H9 (cell line): ENCODE measurements around the gene UBN2. TPM values are rescaled to one million over a fixed set of nuclear protein-coding genes. Genes with fewer than 3 reads are reported as not detected.

Source experiments
- DNase-seq: peaks from one replicate; pipeline ENCODE4 v3.0.0-alpha.2; 2017
- H2AFZ ChIP-seq: one replicate; pipeline ENCODE4 v1.6.1; 2013; ENCODE audit warnings: mild to moderate bottlenecking, low read length, control low read depth, moderate library complexity
- H2AK5ac ChIP-seq: 2 replicates; pipeline ENCODE4 v1.6.1; 2013; ENCODE audit warnings: low read length, control low read depth, mixed read lengths; ENCODE audit not compliant: insufficient read length
- H2BK120ac ChIP-seq: one replicate; pipeline ENCODE4 v1.6.1; 2013; ENCODE audit warnings: low read depth, mild to moderate bottlenecking, low read length, control low read depth, inconsistent platforms; ENCODE audit not compliant: poor library complexity, severe bottlenecking
- H2BK12ac ChIP-seq: 2 replicates; pipeline ENCODE4 v1.6.1; 2013; ENCODE audit warnings: low read length, control low read depth, mixed read lengths, low read depth; ENCODE audit not compliant: insufficient read length
- H2BK15ac ChIP-seq: 2 replicates; pipeline ENCODE4 v1.6.1; 2013; ENCODE audit warnings: low read depth, low read length, control low read depth
- H2BK20ac ChIP-seq: one replicate; pipeline ENCODE4 v1.6.1; 2013; ENCODE audit warnings: low read depth, mild to moderate bottlenecking, low read length, control low read depth, inconsistent platforms; ENCODE audit not compliant: poor library complexity, severe bottlenecking
- H2BK5ac ChIP-seq: 2 replicates; pipeline ENCODE4 v1.6.1; 2013; ENCODE audit warnings: low read length, control low read depth, mixed read lengths; ENCODE audit not compliant: insufficient read length
- H3K14ac ChIP-seq: 2 replicates; pipeline ENCODE4 v1.6.1; 2013; ENCODE audit warnings: low read length, control low read depth; ENCODE audit not compliant: insufficient read depth
- H3K18ac ChIP-seq: 2 replicates; pipeline ENCODE4 v1.6.1; 2013; ENCODE audit warnings: low read depth, mild to moderate bottlenecking, mixed read lengths, low read length, control low read depth; ENCODE audit not compliant: insufficient read length
- H3K23ac ChIP-seq: 2 replicates; pipeline ENCODE4 v1.6.1; 2013; ENCODE audit warnings: low read length, control low read depth, mixed read lengths, low read depth; ENCODE audit not compliant: insufficient read length
- H3K23me2 ChIP-seq: 2 replicates; pipeline ENCODE4 v1.6.1; 2013; ENCODE audit warnings: low read depth, mild to moderate bottlenecking, mixed read lengths, low read length, control low read depth; ENCODE audit not compliant: insufficient read length, poor library complexity, severe bottlenecking
- H3K27ac ChIP-seq: 2 replicates; pipeline ENCODE4 v1.5.1; 2013; ENCODE audit warnings: low read length, control low read depth, mixed read lengths, low read depth; ENCODE audit not compliant: insufficient read length
- H3K27me3 ChIP-seq: 2 replicates; pipeline ENCODE4 v1.6.1; 2013; ENCODE audit warnings: low read length, control low read depth, inconsistent platforms; ENCODE audit not compliant: insufficient read depth
- H3K4ac ChIP-seq: 2 replicates; pipeline ENCODE4 v1.6.1; 2013; ENCODE audit warnings: low read depth, mild to moderate bottlenecking, control low read depth, inconsistent platforms, low read length, moderate library complexity
- H3K4me1 ChIP-seq: 2 replicates; pipeline ENCODE4 v1.6.1; 2013; ENCODE audit warnings: low read length, control low read depth, inconsistent platforms; ENCODE audit not compliant: insufficient read depth
- H3K4me2 ChIP-seq: 2 replicates; pipeline ENCODE4 v1.6.1; 2013; ENCODE audit warnings: low read length, control low read depth, mixed read lengths; ENCODE audit not compliant: insufficient read length, insufficient read depth
- H3K56ac ChIP-seq: 2 replicates; pipeline ENCODE4 v1.6.1; 2013; ENCODE audit warnings: low read depth, mild to moderate bottlenecking, mixed read lengths, low read length, control low read depth; ENCODE audit not compliant: insufficient read length
- H3K79me1 ChIP-seq: 2 replicates; pipeline ENCODE4 v1.6.1; 2013; ENCODE audit warnings: low read depth, mild to moderate bottlenecking, moderate library complexity, low read length, control low read depth, inconsistent platforms; ENCODE audit not compliant: insufficient read depth, poor library complexity, severe bottlenecking
- H3K79me2 ChIP-seq: 2 replicates; pipeline ENCODE4 v1.6.1; 2013; ENCODE audit warnings: low read length, control low read depth, inconsistent platforms; ENCODE audit not compliant: insufficient read depth
- H3K9ac ChIP-seq: 2 replicates; pipeline ENCODE4 v1.6.1; 2013; ENCODE audit warnings: low read length, control low read depth, mixed read lengths; ENCODE audit not compliant: insufficient read length; ENCODE audit errors: extremely low read depth
- H3K9me3 ChIP-seq: one replicate; pipeline ENCODE4 v1.6.1; 2013; ENCODE audit warnings: low read depth, low read length, inconsistent platforms; ENCODE audit not compliant: control insufficient read depth
- H3T11ph ChIP-seq: one replicate; pipeline ENCODE4 v1.6.1; 2013; ENCODE audit warnings: mild to moderate bottlenecking, low read length, control low read depth, inconsistent platforms
- H4K20me1 ChIP-seq: one replicate; pipeline ENCODE4 v1.6.1; 2013; ENCODE audit not compliant: control insufficient read depth, insufficient read length, insufficient read depth
- H4K5ac ChIP-seq: 2 replicates; pipeline ENCODE4 v1.6.1; 2013; ENCODE audit warnings: low read depth, mild to moderate bottlenecking, mixed read lengths, low read length, control low read depth; ENCODE audit not compliant: insufficient read length
- H4K8ac ChIP-seq: replicated peaks from 2 replicates; pipeline ENCODE4 v1.6.1; 2013; ENCODE audit warnings: low read length, control low read depth, mixed read lengths, low read depth; ENCODE audit not compliant: insufficient read length
- H4K91ac ChIP-seq: 2 replicates; pipeline ENCODE4 v1.6.1; 2013; ENCODE audit warnings: low read depth, mild to moderate bottlenecking, moderate library complexity, mixed read lengths, low read length, control low read depth; ENCODE audit not compliant: insufficient read length
- H3K27ac Mint-ChIP-seq, 3 experiments: 2 replicates in 2 of 3; 3 replicates in 1 of 3; pipeline ENCODE4 v1.8.0; 2020 to 2021; ENCODE audit warnings: mixed read lengths in 3 of 3, mild to moderate bottlenecking in 1 of 3, moderate library complexity in 1 of 3
- H3K27me3 Mint-ChIP-seq: 2 replicates; pipeline ENCODE4 v1.8.0; 2021; ENCODE audit warnings: low read depth, mild to moderate bottlenecking, moderate library complexity, mixed read lengths
- H3K36me3 Mint-ChIP-seq, 3 experiments: 2 replicates in 2 of 3; 3 replicates in 1 of 3; pipeline ENCODE4 v1.8.0; 2020 to 2021; ENCODE audit warnings: low read depth in 3 of 3, mixed read lengths in 3 of 3; ENCODE audit not compliant: insufficient read depth in 1 of 3
- H3K4me1 Mint-ChIP-seq, 2 experiments: 2 replicates each; pipeline ENCODE4 v1.8.0; 2020; ENCODE audit warnings: mixed read lengths in 2 of 2
- H3K4me3 Mint-ChIP-seq, 2 experiments: 2 replicates in 1 of 2; 3 replicates in 1 of 2; pipeline ENCODE4 v1.8.0; 2020 to 2021; ENCODE audit warnings: mild to moderate bottlenecking in 2 of 2, mixed read lengths in 2 of 2, moderate library complexity in 1 of 2
- H3K9me3 Mint-ChIP-seq, 2 experiments: 2 replicates in 1 of 2; 3 replicates in 1 of 2; pipeline ENCODE4 v1.8.0; 2020; ENCODE audit warnings: mild to moderate bottlenecking in 2 of 2, mixed read lengths in 2 of 2, moderate library complexity in 1 of 2
- WGBS: extraction: QIAGEN DNeasy Blood & Tissue Kit; methylation state at CpG from one replicate; pipeline ENCODE4 v1.1.7; 2013; ENCODE audit warnings: missing lambda C conversion rate, low lambda C conversion rate, mixed read lengths; ENCODE audit not compliant: insufficient read length; ENCODE audit errors: extremely low coverage; 5-methylcytosine and 5-hydroxymethylcytosine counted together
- total RNA-seq: library from RNA; stranded (reverse); gene quantifications from 2 replicates; pipeline ENCODE4 v1.2.1, GENCODE V29; 2021
- TF ChIP-seq, protein P1 (sequence below): fragments of 200-600 bp; sonication (generic); conservative IDR thresholded peaks from 3 replicates; pipeline ENCODE4 v1.8.0; 2021; ENCODE audit warnings: antibody characterized with exemption, mild to moderate bottlenecking

The UBN2 gene
- total RNA-seq, 1 experiment from 2014 or later: 27.6 TPM

DNA sequence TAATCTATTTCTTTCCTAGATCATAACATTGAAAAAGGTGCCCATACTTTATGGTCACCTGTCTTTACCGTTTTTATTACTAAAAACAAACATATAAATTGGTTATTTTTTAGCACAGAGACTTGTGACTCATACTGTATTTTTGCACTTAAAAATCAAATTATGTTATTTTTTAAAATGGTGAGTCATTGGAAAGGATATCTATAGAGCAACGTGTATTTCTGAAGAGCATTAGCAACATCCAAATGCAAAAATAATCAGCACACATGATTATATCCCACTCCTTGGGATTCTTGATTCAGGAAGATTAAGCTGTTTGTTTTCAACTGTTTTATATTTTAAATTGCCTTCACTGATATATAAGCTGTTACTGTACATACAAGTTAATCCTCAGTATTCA, 69.4 kb downstream of the UBN2 start:
- no peak overlapping the region for H3K4me3 Mint-ChIP-seq

More for the DNA sequence above, 69.4 kb downstream of the UBN2 start:
- Mint-ChIP-seq H3K27me3 (no peaks in the 10 kb centered on the region; the same call in 1 of the 2 replicates), H3K9me3 (no peaks in the 10 kb centered on the region), H3K36me3 (peaks cover 0 to 15% (median 6%) of the 10 kb centered on the region in 3 experiments; a peak in 5 of 7 replicates), H3K27ac (no peak overlapping the region), H3K4me1 (peaks cover 0 to 3% of the 10 kb centered on the region in 2 experiments; a peak in 1 of 4 replicates)
- Histone ChIP-seq H3K18ac (no peak overlapping the region), H2BK5ac (no peak overlapping the region), H2BK12ac (no peak overlapping the region), H2BK15ac (no peak overlapping the region), H3K23me2 (no peaks in the 10 kb centered on the region), H3K27me3 (no peaks in the 10 kb centered on the region), H3K4ac (no peak overlapping the region), H2AFZ (no peak overlapping the region), H3K56ac (no peak overlapping the region), H4K8ac (no peak overlapping the region), H4K5ac (no peak overlapping the region), H3K79me1 (no peaks in the 10 kb centered on the region), H3K4me2 (no peak overlapping the region), H3K4me1 (no peaks in the 10 kb centered on the region), H3T11ph (no peak overlapping the region), H3K14ac (no peak overlapping the region), H3K79me2 (no peaks in the 10 kb centered on the region), H3K23ac (no peak overlapping the region), H3K9ac (no peak overlapping the region), H4K20me1 (no peaks in the 10 kb centered on the region), H2AK5ac (no peak overlapping the region), H2BK20ac (no peak overlapping the region), H4K91ac (no peak overlapping the region), H2BK120ac (no peak overlapping the region), H3K27ac (no peak overlapping the region), H3K9me3 (no peaks in the 10 kb centered on the region)
- TF ChIP-seq, protein P1, sequence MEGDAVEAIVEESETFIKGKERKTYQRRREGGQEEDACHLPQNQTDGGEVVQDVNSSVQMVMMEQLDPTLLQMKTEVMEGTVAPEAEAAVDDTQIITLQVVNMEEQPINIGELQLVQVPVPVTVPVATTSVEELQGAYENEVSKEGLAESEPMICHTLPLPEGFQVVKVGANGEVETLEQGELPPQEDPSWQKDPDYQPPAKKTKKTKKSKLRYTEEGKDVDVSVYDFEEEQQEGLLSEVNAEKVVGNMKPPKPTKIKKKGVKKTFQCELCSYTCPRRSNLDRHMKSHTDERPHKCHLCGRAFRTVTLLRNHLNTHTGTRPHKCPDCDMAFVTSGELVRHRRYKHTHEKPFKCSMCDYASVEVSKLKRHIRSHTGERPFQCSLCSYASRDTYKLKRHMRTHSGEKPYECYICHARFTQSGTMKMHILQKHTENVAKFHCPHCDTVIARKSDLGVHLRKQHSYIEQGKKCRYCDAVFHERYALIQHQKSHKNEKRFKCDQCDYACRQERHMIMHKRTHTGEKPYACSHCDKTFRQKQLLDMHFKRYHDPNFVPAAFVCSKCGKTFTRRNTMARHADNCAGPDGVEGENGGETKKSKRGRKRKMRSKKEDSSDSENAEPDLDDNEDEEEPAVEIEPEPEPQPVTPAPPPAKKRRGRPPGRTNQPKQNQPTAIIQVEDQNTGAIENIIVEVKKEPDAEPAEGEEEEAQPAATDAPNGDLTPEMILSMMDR: no peak
- no peak for DNase-seq
- WGBS: no CpG with 5 or more reads among the region's 2 CpGs
